HCT116 (cell line): ENCODE measurements around the gene ELAPOR1. TPM values are rescaled to one million over a fixed set of nuclear protein-coding genes. Genes with fewer than 3 reads are reported as not detected.

ENCODE experiments used
- ATAC-seq: fragments of 200-7000 bp; cut with Tn5 transposase; 2 replicates; pipeline ENCODE4 v1.9.1; 2020; ENCODE audit warnings: mild to moderate bottlenecking, moderate library complexity
- BruUV-seq: library from RNA; stranded (reverse); fragments of 400-500 nt; replicated peaks from 2 replicates; lab custom pipeline; 2021; lab: Mats Ljungman, UMichigan
- CTCF ChIA-PET: fragments of 300-600 bp; sonication (Branson Sonifier 250); formaldehyde crosslinking; loops from one replicate; lab custom pipeline; 2021; ENCODE audit warnings: antibody characterized with exemption; lab: Charles Lee
- POLR2A ChIA-PET: fragments of 300-600, 350-600 bp; sonication (Branson Sonifier 250); formaldehyde crosslinking; loops from one replicate; lab custom pipeline; 2021; ENCODE audit warnings: antibody characterized with exemption; lab: Charles Lee
- RAD21 ChIA-PET, 2 experiments: fragments of 300-600 bp; sonication (Branson Sonifier 250); formaldehyde crosslinking; loops; one replicate each; lab custom pipeline; 2023; ENCODE audit warnings: low total read pairs in 2 of 2; ENCODE audit not compliant: uncharacterized antibody in 2 of 2, unreplicated experiment in 2 of 2, low non-redundant PET in 1 of 2; lab: Charles Lee
- DNase-seq: peaks from one replicate; pipeline ENCODE4 v3.0.0-alpha.2; 2010; ENCODE audit warnings: low read depth, low spot score
- H2AFZ ChIP-seq: fragments of 200-600 bp; shearing (Covaris generic), sonication (generic); 2 replicates; pipeline ENCODE4 v1.6.1; 2017; ENCODE audit warnings: low read depth, mixed run types, mixed read lengths, antibody characterized with exemption, low read length; ENCODE audit not compliant: poor library complexity, severe bottlenecking
- H3K27ac ChIP-seq: 2 replicates; pipeline ENCODE4 v1.5.1; 2012; ENCODE audit warnings: low read depth, low read length
- H3K27me3 ChIP-seq: fragments of 200-600 bp; sonication (generic); 2 replicates; pipeline ENCODE4 v1.6.1; 2016; ENCODE audit warnings: mixed run types, low read length, mixed read lengths; ENCODE audit not compliant: insufficient read depth
- H3K36me3 ChIP-seq, 2 experiments: fragments of 200-500 bp in 1 of 2; fragments of 200-600 bp in 1 of 2; sonication (Bioruptor generic) in 1 of 2; sonication (generic) in 1 of 2; 2 replicates each; pipeline versions ENCODE4 v1.5.1 to v1.6.1; 2014 to 2016; ENCODE audit warnings: low read length in 2 of 2, inconsistent platforms in 1 of 2, mixed read lengths in 1 of 2, mixed run types in 1 of 2; ENCODE audit not compliant: insufficient read depth in 2 of 2, control insufficient read depth in 1 of 2
- H3K4me1 ChIP-seq, 2 experiments: fragments of 200-600 bp in 1 of 2; sonication (generic) in 1 of 2; 2 replicates each; pipeline versions ENCODE4 v1.5.1 to v1.6.1; 2012 to 2017; ENCODE audit warnings: low read length in 2 of 2, inconsistent platforms in 1 of 2, mild to moderate bottlenecking in 1 of 2, mixed read lengths in 1 of 2, mixed run types in 1 of 2, moderate library complexity in 1 of 2; ENCODE audit not compliant: insufficient read depth in 2 of 2, control insufficient read depth in 1 of 2
- H3K4me2 ChIP-seq: fragments of 200-600 bp; sonication (generic); 2 replicates; pipeline ENCODE4 v1.6.1; 2017; ENCODE audit warnings: mixed run types, low read length, mixed read lengths
- H3K4me3 ChIP-seq, 2 experiments: fragments of 200-600 bp in 1 of 2; sonication (generic) in 1 of 2; replicated peaks in 1 of 2; 2 replicates each; pipeline ENCODE4 v1.5.1; 2011 to 2016; ENCODE audit warnings: low read length in 2 of 2, control low read depth in 1 of 2, low read depth in 1 of 2, mild to moderate bottlenecking in 1 of 2, mixed read lengths in 1 of 2, mixed run types in 1 of 2
- H3K79me2 ChIP-seq: fragments of 200-600 bp; sonication (generic); 2 replicates; pipeline ENCODE4 v1.6.1; 2017; ENCODE audit warnings: mild to moderate bottlenecking, mixed run types, low read length, moderate library complexity, mixed read lengths; ENCODE audit not compliant: insufficient read depth
- H3K9ac ChIP-seq: fragments of 200-600 bp; sonication (generic); 2 replicates; pipeline ENCODE4 v1.6.1; 2016; ENCODE audit warnings: low read length, mixed read lengths
- H3K9me2 ChIP-seq: fragments of 200-600 bp; sonication (generic), shearing (Covaris generic); 2 replicates; pipeline ENCODE4 v1.6.1; 2017; ENCODE audit warnings: mixed run types, mild to moderate bottlenecking, moderate library complexity; ENCODE audit not compliant: insufficient read depth
- H3K9me3 ChIP-seq, 2 experiments: fragments of 200-500 bp in 1 of 2; fragments of 200-600 bp in 1 of 2; sonication (Bioruptor generic) in 1 of 2; sonication (generic) in 1 of 2; 2 replicates each; pipeline ENCODE4 v1.6.1; 2014 to 2017; ENCODE audit warnings: low read length in 2 of 2, mixed read lengths in 2 of 2, inconsistent platforms in 1 of 2, low read depth in 1 of 2, mild to moderate bottlenecking in 1 of 2, mixed run types in 1 of 2, moderate library complexity in 1 of 2; ENCODE audit not compliant: control insufficient read depth in 1 of 2, insufficient read depth in 1 of 2
- H4K20me1 ChIP-seq: fragments of 200-600 bp; sonication (generic), shearing (Covaris generic); 2 replicates; pipeline ENCODE4 v1.6.1; 2017; ENCODE audit warnings: mixed run types, mild to moderate bottlenecking, moderate library complexity; ENCODE audit not compliant: insufficient read depth
- CEBPB ChIP-seq: IDR thresholded peaks from 2 replicates; pipeline ENCODE4 v1.6.1; 2012; ENCODE audit warnings: low read depth
- EZH2 ChIP-seq: fragments of 200-600 bp; sonication (generic); IDR thresholded peaks from 2 replicates; pipeline ENCODE4 v1.6.1; 2017; ENCODE audit warnings: antibody characterized with exemption, mixed run types
- FOSL1 ChIP-seq: IDR thresholded peaks from 2 replicates; pipeline ENCODE4 v1.6.1; 2012; ENCODE audit warnings: low read depth
- JUND ChIP-seq: IDR thresholded peaks from 2 replicates; pipeline ENCODE4 v1.6.1; 2012
- POLR2AphosphoS5 ChIP-seq: IDR thresholded peaks from 2 replicates; pipeline ENCODE4 v1.6.1; 2011; ENCODE audit warnings: mild to moderate bottlenecking, low read depth, low read length, moderate library complexity
- SRF ChIP-seq: IDR thresholded peaks from 2 replicates; pipeline ENCODE4 v1.6.1; 2012; ENCODE audit warnings: low read depth
- TCF7L2 ChIP-seq: IDR thresholded peaks from 2 replicates; pipeline ENCODE4 v1.7.0; 2011; ENCODE audit warnings: borderline replicate concordance, inconsistent platforms; ENCODE audit not compliant: insufficient read depth, insufficient read length; ENCODE audit errors: extremely low read depth
- ZNF274 ChIP-seq: fragments of 200-500 bp; sonication (Bioruptor generic); IDR thresholded peaks from 2 replicates; pipeline ENCODE4 v1.6.1; 2014; ENCODE audit warnings: mild to moderate bottlenecking, low read depth, low read length, inconsistent platforms
- intact Hi-C: fragments of 100-400 bp; cut with micrococcal nuclease; formaldehyde crosslinking; loops from 2 replicates; pipeline ENCODE4 v1.10.0; 2022
- total RNA-seq: library from RNA; stranded (reverse); gene quantifications from one replicate; pipeline ENCODE4 v1.2.1, GENCODE V29; 2021; ENCODE audit not compliant: unreplicated experiment
- TF ChIP-seq, protein P1 (sequence below): IDR thresholded peaks from 2 replicates; pipeline ENCODE4 v1.6.1; 2011; ENCODE audit warnings: mild to moderate bottlenecking, low read length, moderate library complexity; ENCODE audit not compliant: insufficient replicate concordance; ENCODE audit errors: extremely low read depth

The ELAPOR1 gene
- total RNA-seq, 1 experiment from 2014 or later, result 0.57 TPM

DNA sequence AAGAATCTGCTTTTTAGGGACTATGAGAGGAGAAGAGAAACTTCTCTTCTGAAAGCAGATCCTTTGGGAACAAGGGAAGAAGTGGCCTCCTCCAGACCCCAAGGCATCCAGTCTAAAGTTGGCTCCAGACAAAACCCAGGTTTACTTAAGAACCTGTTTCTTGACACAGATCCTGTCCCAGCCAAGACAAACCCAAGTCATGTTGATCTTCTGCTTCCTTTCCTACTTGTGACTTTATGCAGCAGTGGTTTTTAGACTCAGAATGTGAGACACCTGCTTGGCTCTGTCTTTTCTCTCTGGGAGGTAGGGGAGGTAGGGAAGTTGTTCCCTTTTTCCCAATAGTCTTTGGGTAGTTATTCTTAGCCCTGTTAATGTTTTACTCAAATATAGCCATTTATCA is 38.3 kb downstream of the ELAPOR1 start (continued):
- TF ChIP-seq, protein P1, sequence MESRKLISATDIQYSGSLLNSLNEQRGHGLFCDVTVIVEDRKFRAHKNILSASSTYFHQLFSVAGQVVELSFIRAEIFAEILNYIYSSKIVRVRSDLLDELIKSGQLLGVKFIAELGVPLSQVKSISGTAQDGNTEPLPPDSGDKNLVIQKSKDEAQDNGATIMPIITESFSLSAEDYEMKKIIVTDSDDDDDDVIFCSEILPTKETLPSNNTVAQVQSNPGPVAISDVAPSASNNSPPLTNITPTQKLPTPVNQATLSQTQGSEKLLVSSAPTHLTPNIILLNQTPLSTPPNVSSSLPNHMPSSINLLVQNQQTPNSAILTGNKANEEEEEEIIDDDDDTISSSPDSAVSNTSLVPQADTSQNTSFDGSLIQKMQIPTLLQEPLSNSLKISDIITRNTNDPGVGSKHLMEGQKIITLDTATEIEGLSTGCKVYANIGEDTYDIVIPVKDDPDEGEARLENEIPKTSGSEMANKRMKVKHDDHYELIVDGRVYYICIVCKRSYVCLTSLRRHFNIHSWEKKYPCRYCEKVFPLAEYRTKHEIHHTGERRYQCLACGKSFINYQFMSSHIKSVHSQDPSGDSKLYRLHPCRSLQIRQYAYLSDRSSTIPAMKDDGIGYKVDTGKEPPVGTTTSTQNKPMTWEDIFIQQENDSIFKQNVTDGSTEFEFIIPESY, result no peak
- no peak for TF ChIP-seq JUND
- TF ChIP-seq POLR2AphosphoS5, result no peak

DNA sequence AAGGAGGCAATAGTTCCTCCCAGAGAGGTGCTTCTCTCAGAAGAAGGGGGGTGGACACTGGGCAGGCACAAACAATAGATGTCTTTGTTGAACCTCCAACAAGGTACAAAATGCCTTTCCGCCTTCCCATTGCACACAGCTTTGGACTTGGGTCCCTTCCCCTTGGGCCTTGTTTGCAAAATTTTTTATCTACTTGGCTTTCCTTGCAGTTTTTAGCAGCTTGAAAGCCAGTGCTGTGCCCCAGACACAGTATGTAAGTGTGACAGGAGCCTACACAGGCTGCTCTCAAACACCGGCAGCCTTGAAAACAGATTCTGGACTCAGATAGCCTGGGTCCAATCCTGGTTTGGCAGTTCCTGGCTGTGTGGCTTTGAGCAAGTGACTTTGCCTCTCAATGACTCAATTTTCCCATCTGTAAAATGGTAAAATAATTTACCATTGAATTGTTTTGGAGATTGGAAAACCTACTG is 43.0 kb downstream of the ELAPOR1 start:
- no peak for DNase-seq
- Histone ChIP-seq H3K9me3 (no peaks in the 10 kb centered on the region), H3K4me1 (no peaks in the 10 kb centered on the region), H4K20me1 (no peaks in the 10 kb centered on the region), H3K4me2 (no peak overlapping the region), H3K4me3 (no peak overlapping the region), H3K79me2 (no peaks in the 10 kb centered on the region), H3K9ac (no peak overlapping the region), H3K27me3 (no peaks in the 10 kb centered on the region), H3K27ac (no peak overlapping the region), H2AFZ (no peak overlapping the region), H3K9me2 (no peaks in the 10 kb centered on the region), H3K36me3 (no peaks in the 10 kb centered on the region)
- ChIA-PET RAD21 (no interaction called here), POLR2A (no interaction called here), CTCF (no interaction called here)
- no TSS peak for BruUV-seq
- intact Hi-C loops, result no loop called here
- no peak for ATAC-seq
- TF ChIP-seq EZH2 (no peak), ZNF274 (no peak), FOSL1 (no peak), CEBPB (no peak), TCF7L2 (no peak), SRF (no peak)
- TF ChIP-seq, protein P1, result no peak
